ENCODE measurements around the gene INAFM1. TPM values are rescaled to one million over a fixed set of nuclear protein-coding genes. Genes with fewer than 3 reads are reported as not detected.

INAFM1 gene
- total and polyA plus RNA-seq, 9 of the 15 experiments (the other 6 are each of a cell fraction or from before 2014, with no cell fraction given), result 0.71 to 30.9 (median 3.1) TPM

- TF ChIP-seq CHD4 (IDR thresholded peaks at IDR 0.05; ENCODE audit: insufficient read depth, insufficient replicate concordance, low read depth, low read length, poor library complexity, severe bottlenecking) (peak; percentile 50), GTF2A2 (tag; IDR thresholded peaks at IDR 0.05) (no peak), ZNF551 (CRISPR knock-in tag; IDR thresholded peaks at IDR 0.05) (no peak), HDAC3 (IDR thresholded peaks at IDR 0.05; ENCODE audit: borderline replicate concordance, partially characterized antibody) (peak; percentile 56), POLR3G (IDR thresholded peaks at IDR 0.05; ENCODE audit: extremely low read depth, insufficient read length, insufficient replicate concordance) (no peak), PHF21A (IDR thresholded peaks at IDR 0.05; ENCODE audit: borderline replicate concordance, low read depth) (peak; percentile 7; the same call in 1 of the 2 replicates)
- TF ChIP-seq, protein P1, sequence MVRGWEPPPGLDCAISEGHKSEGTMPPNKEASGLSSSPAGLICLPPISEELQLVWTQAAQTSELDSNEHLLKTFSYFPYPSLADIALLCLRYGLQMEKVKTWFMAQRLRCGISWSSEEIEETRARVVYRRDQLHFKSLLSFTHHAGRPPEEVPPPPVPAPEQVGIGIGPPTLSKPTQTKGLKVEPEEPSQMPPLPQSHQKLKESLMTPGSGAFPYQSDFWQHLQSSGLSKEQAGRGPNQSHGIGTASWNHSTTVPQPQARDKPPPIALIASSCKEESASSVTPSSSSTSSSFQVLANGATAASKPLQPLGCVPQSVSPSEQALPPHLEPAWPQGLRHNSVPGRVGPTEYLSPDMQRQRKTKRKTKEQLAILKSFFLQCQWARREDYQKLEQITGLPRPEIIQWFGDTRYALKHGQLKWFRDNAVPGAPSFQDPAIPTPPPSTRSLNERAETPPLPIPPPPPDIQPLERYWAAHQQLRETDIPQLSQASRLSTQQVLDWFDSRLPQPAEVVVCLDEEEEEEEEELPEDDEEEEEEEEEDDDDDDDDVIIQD (CRISPR knock-in tag; IDR thresholded peaks at IDR 0.05), result no peak
- TF ChIP-seq, protein P2, sequence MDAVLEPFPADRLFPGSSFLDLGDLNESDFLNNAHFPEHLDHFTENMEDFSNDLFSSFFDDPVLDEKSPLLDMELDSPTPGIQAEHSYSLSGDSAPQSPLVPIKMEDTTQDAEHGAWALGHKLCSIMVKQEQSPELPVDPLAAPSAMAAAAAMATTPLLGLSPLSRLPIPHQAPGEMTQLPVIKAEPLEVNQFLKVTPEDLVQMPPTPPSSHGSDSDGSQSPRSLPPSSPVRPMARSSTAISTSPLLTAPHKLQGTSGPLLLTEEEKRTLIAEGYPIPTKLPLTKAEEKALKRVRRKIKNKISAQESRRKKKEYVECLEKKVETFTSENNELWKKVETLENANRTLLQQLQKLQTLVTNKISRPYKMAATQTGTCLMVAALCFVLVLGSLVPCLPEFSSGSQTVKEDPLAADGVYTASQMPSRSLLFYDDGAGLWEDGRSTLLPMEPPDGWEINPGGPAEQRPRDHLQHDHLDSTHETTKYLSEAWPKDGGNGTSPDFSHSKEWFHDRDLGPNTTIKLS (IDR thresholded peaks at IDR 0.05; ENCODE audit: borderline replicate concordance, low read depth), result no peak
Observed at GRCh38 chr19:47227352-47228167, 47.1 kb upstream of the INAFM1 start (continued).

Measured in K562 (cell line).